Regular cardiac myocyte (primary cell): ENCODE results near the gene CPA3. TPM values are rescaled to one million over a fixed set of nuclear protein-coding genes. Genes with fewer than 3 reads are reported as not detected.

Source experiments
- total RNA-seq: library from RNA; depleted of rRNA; stranded (reverse); fragments of >200 nt; gene quantifications from 2 replicates; pipeline ENCODE4 v1.2.3, GENCODE V29; 2014

Gene CPA3, protein sequence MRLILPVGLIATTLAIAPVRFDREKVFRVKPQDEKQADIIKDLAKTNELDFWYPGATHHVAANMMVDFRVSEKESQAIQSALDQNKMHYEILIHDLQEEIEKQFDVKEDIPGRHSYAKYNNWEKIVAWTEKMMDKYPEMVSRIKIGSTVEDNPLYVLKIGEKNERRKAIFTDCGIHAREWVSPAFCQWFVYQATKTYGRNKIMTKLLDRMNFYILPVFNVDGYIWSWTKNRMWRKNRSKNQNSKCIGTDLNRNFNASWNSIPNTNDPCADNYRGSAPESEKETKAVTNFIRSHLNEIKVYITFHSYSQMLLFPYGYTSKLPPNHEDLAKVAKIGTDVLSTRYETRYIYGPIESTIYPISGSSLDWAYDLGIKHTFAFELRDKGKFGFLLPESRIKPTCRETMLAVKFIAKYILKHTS
- total RNA-seq = not detected in 2 replicates

DNA sequence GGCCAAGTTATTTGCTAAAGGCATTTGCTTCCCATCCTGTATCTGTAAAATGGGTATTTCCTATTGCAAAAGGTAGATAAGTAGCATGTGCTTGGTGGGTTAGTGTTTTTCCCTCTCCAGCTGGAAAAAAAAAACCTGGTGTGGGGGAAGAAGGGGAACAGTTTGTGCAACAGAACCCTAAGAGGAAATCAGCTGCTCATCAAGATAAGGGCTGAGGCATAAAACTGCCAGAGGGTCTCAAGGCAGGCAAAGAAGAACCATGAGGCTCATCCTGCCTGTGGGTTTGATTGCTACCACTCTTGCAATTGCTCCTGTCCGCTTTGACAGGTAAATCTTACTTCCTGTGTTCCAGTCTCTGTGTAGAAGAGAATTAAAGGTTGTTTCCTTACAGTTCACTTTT lies at the start of gene CPA3:
Gene CPA3 (plus strand): TSS at position 248 of the 400 bp plus-strand sequence. CDS start 12 bp downstream, at position 260.

DNA sequence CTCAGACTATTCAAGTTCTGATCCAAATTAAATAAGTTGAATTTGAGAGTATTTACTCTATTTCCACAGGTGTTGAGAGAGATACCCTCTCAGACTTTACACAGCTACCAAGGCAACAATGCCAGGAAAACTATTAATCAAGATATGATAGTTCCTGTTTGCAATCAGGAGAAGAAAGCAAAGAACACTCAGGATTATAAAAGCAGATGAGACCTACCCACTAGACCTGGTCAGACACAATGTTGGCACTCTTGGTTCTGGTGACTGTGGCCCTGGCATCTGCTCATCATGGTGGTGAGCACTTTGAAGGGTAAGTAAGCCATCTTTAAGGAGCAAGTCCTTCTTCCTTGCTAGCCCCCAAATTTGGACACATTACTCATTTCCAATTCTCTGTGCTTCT lies 37.5 kb upstream of the CPA3 start, which contains the start of gene CPB1:
Gene CPB1 (plus strand): TSS at position 227 of the 400 bp plus-strand sequence. CDS start 13 bp downstream, at position 240.

Other genes starting within 250 kb of the CPA3 start
- gene AGTR1, start 167.4 kb upstream of the CPA3 start, total RNA-seq = 2.3 and 4.4 TPM in 2 replicates
- gene CPB1, start 37.5 kb upstream of the CPA3 start, total RNA-seq = not detected in 2 replicates
- gene GYG1, start 126.2 kb downstream of the CPA3 start, total RNA-seq = 42.6 and 58.3 TPM in 2 replicates
- 57.1 and 91.9 TPM in 2 replicates for gene HLTF, start 221.2 kb downstream of the CPA3 start, total RNA-seq